ENCODE results near the gene HYAL2. TPM values are rescaled to one million over a fixed set of nuclear protein-coding genes. Genes with fewer than 3 reads are reported as not detected.
A peak's percentile ranks its signal among the peaks of the same experiment; 100 is the strongest.

HYAL2 gene
- total and polyA plus RNA-seq, 10 of the 15 experiments (the other 5 are each of a cell fraction or from before 2014, with no cell fraction given), result 0.06 to 21.8 (median 12.7) TPM

- Histone ChIP-seq H3K4me3 (peak within 1 kb of the TSS; percentile 78), H3K9me3 (replicated peaks; ENCODE audit: control insufficient read depth, insufficient read depth, low read length) (no peaks in the 10 kb centered on the region), H3K79me2 (ENCODE audit: control insufficient read depth, insufficient read depth, low read length) (peaks cover 33% of the 10 kb centered on the region), H3K27me3 (replicated peaks in 1 of 2; ENCODE audit: control insufficient read depth in 2 of 2, insufficient read depth in 2 of 2, low read length in 1 of 2) (no peaks in the 10 kb centered on the region), H3K4me2 (ENCODE audit: control insufficient read depth, insufficient read depth) (peak within 1 kb of the TSS; percentile 97), H3K36me3 (ENCODE audit: control insufficient read depth in 2 of 2, insufficient read depth in 2 of 2, low read length in 1 of 2) (peaks cover 3 to 17% of the 10 kb centered on the region in 2 experiments; a peak in 2 of 4 replicates), H2AFZ (ENCODE audit: control insufficient read depth, low read depth, low read length) (peak within 1 kb of the TSS; percentile 99), H3K27ac (ENCODE audit: control insufficient read depth, insufficient read depth) (peak within 1 kb of the TSS; percentile 63), H3K9ac (ENCODE audit: control insufficient read depth, insufficient read depth, low read length) (peak within 1 kb of the TSS; percentile 85), H3K4me1 (ENCODE audit: control insufficient read depth, insufficient read depth, low read length) (peaks cover 18% of the 10 kb centered on the region), H4K20me1 (ENCODE audit: control insufficient read depth, insufficient read depth) (peaks cover 2% of the 10 kb centered on the region; the same call in 1 of the 2 replicates)
- SMC1A ChIA-PET (ENCODE audit: uncharacterized antibody, unreplicated experiment), result interaction anchor here (0.5 to 1.0 kb wide), 3 partner anchors 9 to 1213 kb away, joined by 4 read pairs; partner anchors contain the start of genes CYB561D2 and NPRL2
- DNase-seq (ENCODE audit: low read depth, low spot score), result peak; percentile 93
- ATAC-seq, result peak; percentile 99
- intact Hi-C loops (cut with micrococcal nuclease; ENCODE audit: unreplicated experiment), result loop anchor here (1.0 kb wide), 1 partner anchor 8 kb away; no protein-coding TSS in a partner anchor
- CTCF ChIA-PET, result interaction anchor here (0.6 to 0.9 kb wide), 2 partner anchors 16 to 195 kb away, joined by 4 read pairs; no protein-coding TSS in a partner anchor
- WGBS (ENCODE audit: insufficient coverage, insufficient replicate concordance, low lambda C conversion rate, missing lambda C conversion rate), result 1% methylated on average over 64 of the region's 64 CpGs
- in situ Hi-C loops (cut with MboI), result loop anchor here (10.0 kb wide), 1 partner anchor 1026 kb away; the partner anchor contains the start of gene MANF
- BruUV-seq (replicated peaks), result TSS peak; percentile 84
- POLR2A ChIA-PET, result interaction anchor here (0.6 to 3.2 kb wide), 3 partner anchors 9 to 227 kb away, joined by 3 to 24 read pairs (median 5); partner anchors contain the start of genes CYB561D2 and NPRL2
- FAIRE-seq, result peak; percentile 99
- RAD21 ChIA-PET (ENCODE audit: unreplicated experiment), result no interaction called here
- TF ChIP-seq RAD21 (IDR thresholded peaks at IDR 0.05; ENCODE audit: insufficient read depth, low read depth, low read length), result no peak
- no peak for TF ChIP-seq CTCF (IDR thresholded peaks at IDR 0.05 in 2 of 3, conservative IDR thresholded peaks at IDR 0.05 in 1 of 3; ENCODE audit: control insufficient read depth in 2 of 3, extremely low read depth in 1 of 3, insufficient read depth in 1 of 3, low read depth in 3 of 3, low read length in 3 of 3)
- TF ChIP-seq ZNF207 (IDR thresholded peaks at IDR 0.05; ENCODE audit: borderline replicate concordance), result peak; percentile 37; the same call in 1 of the 2 replicates
- TF ChIP-seq NKRF (conservative IDR thresholded peaks at IDR 0.05), result peak; percentile 58; the same call in 1 of the 2 replicates
- TF ChIP-seq NR2F1 (conservative IDR thresholded peaks at IDR 0.05), result 0 out of 2 replicates have a peak, but pooled peaks have one; percentile 43
- TF ChIP-seq SP1 (IDR thresholded peaks at IDR 0.05; ENCODE audit: low read depth, low read length), result peak; percentile 59
- TF ChIP-seq BACH1 (IDR thresholded peaks at IDR 0.05; ENCODE audit: borderline replicate concordance), result no peak; the same call in 1 of the 2 replicates
- TF ChIP-seq SREBF1 (IDR thresholded peaks at IDR 0.05; ENCODE audit: low read length), result peak; percentile 94
- TF ChIP-seq, protein P1, sequence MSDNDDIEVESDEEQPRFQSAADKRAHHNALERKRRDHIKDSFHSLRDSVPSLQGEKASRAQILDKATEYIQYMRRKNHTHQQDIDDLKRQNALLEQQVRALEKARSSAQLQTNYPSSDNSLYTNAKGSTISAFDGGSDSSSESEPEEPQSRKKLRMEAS (IDR thresholded peaks at IDR 0.05; ENCODE audit: low read depth, low read length), result peak; percentile 53; the same call in 1 of the 2 replicates
- TF ChIP-seq MEF2B (IDR thresholded peaks at IDR 0.05; ENCODE audit: partially characterized antibody, poor library complexity, severe bottlenecking), result no peak
- peak; percentile 65; the same call in 1 of the 2 replicates for TF ChIP-seq ATF3 (IDR thresholded peaks at IDR 0.05; ENCODE audit: borderline replicate concordance, extremely low read depth, low read depth, low read length)
- TF ChIP-seq TCF7 (IDR thresholded peaks at IDR 0.05; ENCODE audit: borderline replicate concordance), result no peak
- TF ChIP-seq ZSCAN29 (IDR thresholded peaks at IDR 0.05), result no peak
- no peak for TF ChIP-seq JUNB (IDR thresholded peaks at IDR 0.05)
- TF ChIP-seq SMAD1 (IDR thresholded peaks at IDR 0.05; ENCODE audit: low read depth, partially characterized antibody), result no peak
Observed at GRCh38 chr3:50358911-50359759, 36.6 kb upstream of the HYAL2 start, which contains the start of gene TMEM115. TMEM115 (minus strand) TSS chr3:50359521; CDS start chr3:50359063, 458 bp downstream.
